ENCODE results near the gene TMIGD2. TPM values are rescaled to one million over a fixed set of nuclear protein-coding genes. Genes with fewer than 3 reads are reported as not detected.
"Not testable (repeated sequence)": the region's sequence is repeated elsewhere in the genome, so short reads cannot be mapped to it uniquely, and the experiment has no call there.

Gene TMIGD2
- total RNA-seq, 2 donors from 2014 or later = not detected

DNA sequence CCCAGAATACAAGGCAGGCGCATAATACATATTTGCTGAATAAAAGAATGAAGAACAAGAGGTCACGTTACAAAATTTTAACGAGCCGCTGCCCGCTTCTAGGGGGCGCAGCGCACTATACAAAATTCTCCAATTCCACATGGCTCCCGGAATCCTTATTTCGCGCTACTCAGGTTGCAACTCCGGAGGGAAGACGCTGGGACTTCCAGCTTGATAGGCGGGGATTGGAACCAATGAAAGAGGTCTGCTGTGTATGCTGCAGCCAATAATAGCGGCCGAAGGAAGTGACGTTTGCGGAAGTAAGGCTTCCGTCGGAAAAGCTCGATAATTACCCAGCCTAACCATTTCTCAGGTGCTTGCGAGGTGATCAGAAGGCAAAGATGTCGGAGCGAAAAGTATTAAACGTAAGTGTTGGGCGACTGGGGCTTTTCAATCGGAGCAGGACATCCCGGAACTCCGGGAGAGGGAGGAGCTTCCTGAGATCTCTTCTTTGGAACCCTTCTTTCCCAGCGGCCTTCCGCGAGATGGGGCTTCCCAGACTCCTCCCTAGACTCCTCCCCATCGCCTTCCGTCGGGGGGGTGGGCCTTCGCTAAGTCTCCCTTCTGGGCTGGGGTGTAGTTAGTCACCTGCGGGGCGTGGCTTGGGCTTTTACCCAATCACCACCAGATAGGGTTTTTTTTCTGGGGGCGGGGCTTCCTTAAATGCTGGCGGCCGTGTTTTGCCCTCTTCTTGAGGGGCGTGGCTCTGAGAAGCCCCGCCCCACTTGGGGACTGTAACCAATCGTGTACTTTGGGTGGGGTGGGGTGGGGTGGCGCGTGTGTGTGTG, 55.2 kb downstream of the TMIGD2 start, which contains the start of gene YJU2:
YJU2 (plus strand) TSS at position 314 of the 827 bp plus-strand sequence; CDS start at position 381, 67 bp downstream.
- Histone ChIP-seq H3K9me3 (no peaks in the 10 kb centered on the region), H3K27me3 (no peaks in the 10 kb centered on the region), H3K4me3 (peak within 1 kb of the TSS; percentile 33 to 57), H3K4me1 (peaks cover 16% of the 10 kb centered on the region), H3K36me3 (replicated peaks in 1 of 2; ENCODE audit: insufficient read depth in 1 of 2, low read depth in 2 of 2) (peaks cover 14 to 17% of the 10 kb centered on the region in 2 donors), H3K27ac (peak within 1 kb of the TSS; percentile 87 to 99 (median 96))
- WGBS, 2 donors = 0 to 1% methylated on average over 30 to 41 of the region's 45 CpGs
- intact Hi-C loops (cut with DNase I) = no loop called here
- peak in 6 of 7 experiments; percentile 9 to 73 (median 58) for TF ChIP-seq CTCF (IDR thresholded peaks at IDR 0.05)
- TF ChIP-seq POLR2A (IDR thresholded peaks at IDR 0.05) = peak in 2 of 3 donors; percentile 71 to 79
- DNase-seq (peak; percentile 99 to 100 (median 99)), ATAC-seq (peak; percentile 97)

DNA sequence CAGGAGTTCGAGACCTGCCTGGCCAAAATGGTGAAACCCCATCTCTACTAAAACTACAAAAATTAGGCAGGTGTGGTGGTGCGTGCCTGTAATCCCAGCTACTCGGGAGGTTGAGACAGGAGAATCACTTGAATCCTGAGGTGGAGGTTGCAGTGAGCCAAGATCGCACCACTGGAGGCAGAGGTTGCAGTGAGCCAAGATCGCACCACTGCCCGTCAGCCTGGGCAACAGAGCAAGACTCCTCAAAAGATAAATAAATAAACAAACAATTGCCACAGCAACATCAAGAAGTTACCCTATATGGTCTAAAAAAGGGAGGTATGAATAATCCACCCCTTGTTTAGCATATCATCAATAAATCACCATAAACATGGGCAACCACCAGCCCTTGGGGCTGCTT, 56.3 kb downstream of the TMIGD2 start:
- intact Hi-C loops (cut with DNase I); H3K27me3 ChIP-seq; H3K4me3 ChIP-seq; DNase-seq; ATAC-seq; H3K9me3 ChIP-seq: not testable (repeated sequence)
- Histone ChIP-seq H3K4me1 (peaks cover 16% of the 10 kb centered on the region), H3K27ac (peak overlapping the region in 1 of 4 donors; percentile 95), H3K36me3 (replicated peaks in 1 of 2; ENCODE audit: insufficient read depth in 1 of 2, low read depth in 2 of 2) (peaks cover 10 to 13% of the 10 kb centered on the region in 2 donors)
- 94 to 98% methylated on average over 6 of the region's 6 CpGs for WGBS, 2 donors

Other genes starting within 250 kb of the TMIGD2 start
- gene ZBTB7A, start 235.5 kb downstream of the TMIGD2 start, total RNA-seq = 10 to 100 TPM; 30.9 to 31.3 TPM
- gene MAP2K2, start 178.3 kb downstream of the TMIGD2 start, total RNA-seq = 10 to 100 TPM; 56.8 to 92.0 TPM
- gene CREB3L3, start 148.8 kb downstream of the TMIGD2 start, total RNA-seq = under 1 TPM in 1 of 2 donors, not detected in 1; 0.52 TPM
- 10 to 100 TPM; 13.2 to 54.1 TPM for gene SIRT6, start 119.8 kb downstream of the TMIGD2 start, total RNA-seq
- gene ANKRD24, start 119.7 kb downstream of the TMIGD2 start, total RNA-seq = 1 to 10 TPM; 2.1 to 3.6 TPM
- gene EBI3, start 72.9 kb downstream of the TMIGD2 start, total RNA-seq = 10 to 100 TPM in 1 of 2 donors, under 1 TPM in 1; 0.99 to 27.5 TPM
- gene YJU2, start 55.3 kb downstream of the TMIGD2 start, total RNA-seq = 10 to 100 TPM; 15.5 to 20.2 TPM
- gene SHD, start 23.1 kb downstream of the TMIGD2 start, total RNA-seq = not detected
- not detected for gene FSD1, start 2.2 kb upstream of the TMIGD2 start, total RNA-seq
- 10 to 100 TPM; 17.9 to 31.0 TPM for gene STAP2, start 36.4 kb upstream of the TMIGD2 start, total RNA-seq
- 1 to 10 TPM in 1 of 2 donors, under 1 TPM in 1; 0.99 to 7.5 TPM for gene MPND, start 41.2 kb upstream of the TMIGD2 start, total RNA-seq
- gene SH3GL1, start 98.2 kb upstream of the TMIGD2 start, total RNA-seq = 10 to 100 TPM; 20.4 to 22.6 TPM
- gene CHAF1A, start 100.3 kb upstream of the TMIGD2 start, total RNA-seq = 1 to 10 TPM; 3.4 to 6.3 TPM
- gene UBXN6, start 155.4 kb upstream of the TMIGD2 start, total RNA-seq = 100 to 1,000 TPM in 1 of 2 donors, 10 to 100 TPM in 1; 64.6 to 107 TPM
- 10 to 100 TPM; 24.9 to 33.6 TPM for gene HDGFL2, start 169.9 kb upstream of the TMIGD2 start, total RNA-seq
- gene PLIN4, start 216.1 kb upstream of the TMIGD2 start, total RNA-seq = 100 to 1,000 TPM in 1 of 2 donors, 10 to 100 TPM in 1; 18.9 to 125 TPM
- 100 to 1,000 TPM in 1 of 2 donors, 10 to 100 TPM in 1; 72.9 to 132 TPM for gene PLIN5, start 232.8 kb upstream of the TMIGD2 start, total RNA-seq
- 10 to 100 TPM in 1 of 2 donors, 1 to 10 TPM in 1; 8.8 to 21.1 TPM for gene LRG1, start 237.6 kb upstream of the TMIGD2 start, total RNA-seq

Data from body of pancreas (tissue), 4 donors.